HepG2 (cell line): Measurements from ENCODE around the gene CAD. TPM values are rescaled to one million over a fixed set of nuclear protein-coding genes. Genes with fewer than 3 reads are reported as not detected.

ENCODE experiments used
- ARNTL ChIP-seq: sonication (generic); formaldehyde crosslinking; IDR thresholded peaks from 2 replicates; pipeline ENCODE4 v1.4.0; 2020; ENCODE audit warnings: mild to moderate bottlenecking, missing genetic modification reagents
- BORCS8-MEF2B ChIP-seq: sonication (generic); formaldehyde crosslinking; IDR thresholded peaks from 2 replicates; pipeline ENCODE4 v1.8.0; 2022; ENCODE audit warnings: mild to moderate bottlenecking, missing genetic modification reagents
- ETV6 ChIP-seq: sonication (generic); formaldehyde crosslinking; conservative IDR thresholded peaks from 2 replicates; pipeline ENCODE4 v1.4.0; 2020; ENCODE audit warnings: missing genetic modification reagents
- KAT2B ChIP-seq: fragments of 150-350 bp; IDR thresholded peaks from 2 replicates; pipeline ENCODE4 v1.6.1; 2014; ENCODE audit warnings: low read depth, low read length, borderline replicate concordance
- KDM6A ChIP-seq: IDR thresholded peaks from 2 replicates; pipeline ENCODE4 v1.6.1; 2016; ENCODE audit warnings: low read depth
- MXD4 ChIP-seq: IDR thresholded peaks from 2 replicates; pipeline ENCODE4 v1.6.1; 2016; ENCODE audit warnings: mild to moderate bottlenecking, missing biosample characterization, missing genetic modification reagents
- NCOA1 ChIP-seq: sonication (generic); formaldehyde crosslinking; IDR thresholded peaks from 2 replicates; pipeline ENCODE4 v1.9.0; 2021; ENCODE audit warnings: missing genetic modification reagents
- PPARG ChIP-seq: conservative IDR thresholded peaks from 2 replicates; pipeline ENCODE4 v1.6.1; 2016; ENCODE audit warnings: missing biosample characterization, missing genetic modification reagents
- SAFB2 ChIP-seq: sonication (generic); formaldehyde crosslinking; IDR thresholded peaks from 2 replicates; pipeline ENCODE4 v1.5.1; 2020; ENCODE audit warnings: missing genetic modification reagents, low read depth, mild to moderate bottlenecking, borderline replicate concordance
- SRSF4 ChIP-seq: fragments of 200-400 bp; formaldehyde crosslinking; IDR thresholded peaks from one replicate; pipeline ENCODE4 v1.6.1; 2018; ENCODE audit warnings: mild to moderate bottlenecking, low read depth, low read length, moderate library complexity; ENCODE audit not compliant: poor library complexity, severe bottlenecking
- U2AF2 ChIP-seq: fragments of 200-400 bp; formaldehyde crosslinking; IDR thresholded peaks from 2 replicates; pipeline ENCODE4 v1.6.1; 2017; ENCODE audit warnings: low read depth, mild to moderate bottlenecking, low read length
- ZNF101 ChIP-seq: sonication (generic); formaldehyde crosslinking; IDR thresholded peaks from 2 replicates; pipeline ENCODE4 v1.4.0; 2020; ENCODE audit warnings: mild to moderate bottlenecking, low read depth, missing genetic modification reagents, borderline replicate concordance
- ZNF451 ChIP-seq: sonication (generic); formaldehyde crosslinking; IDR thresholded peaks from 2 replicates; pipeline ENCODE4 v1.5.0; 2020; ENCODE audit warnings: mild to moderate bottlenecking, missing genetic modification reagents
- ZNF563 ChIP-seq: sonication (generic); formaldehyde crosslinking; IDR thresholded peaks from 2 replicates; pipeline ENCODE4 v1.8.0; 2022; ENCODE audit warnings: mild to moderate bottlenecking, moderate library complexity, missing genetic modification reagents
- ZNF644 ChIP-seq: IDR thresholded peaks from 2 replicates; pipeline ENCODE4 v1.6.1; 2016; ENCODE audit warnings: low read depth
- ZNF761 ChIP-seq: sonication (generic); formaldehyde crosslinking; conservative IDR thresholded peaks from 2 replicates; pipeline ENCODE4 v1.4.0; 2020; ENCODE audit warnings: mild to moderate bottlenecking, missing genetic modification reagents
- ZNF768 ChIP-seq: sonication (generic); formaldehyde crosslinking; IDR thresholded peaks from 2 replicates; pipeline ENCODE4 v1.4.0; 2020; ENCODE audit warnings: missing genetic modification reagents
- polyA plus RNA-seq, 8 experiments: library from polyadenylated mRNA; depleted of rRNA in 3 of 8; stranded (reverse) in 7 of 8; unstranded in 1 of 8; fragments of >200 nt; fragmentation: Illumina TruSeq in 4 of 8; extraction: Trizol in 4 of 8; gene quantifications; 2 replicates each; pipeline versions ENCODE4 v1.2.1 to v1.2.3, GENCODE V29; 2011 to 2016; ENCODE audit warnings: low read depth in 4 of 8, missing spikeins in 1 of 8, mixed read lengths in 1 of 8; ENCODE audit not compliant: insufficient read depth in 1 of 8
- total RNA-seq, 5 experiments: library from RNA; depleted of rRNA; stranded (reverse); fragments of >200 nt; fragmentation: Illumina TruSeq; extraction: Trizol; gene quantifications; 2 replicates each; pipeline ENCODE4 v1.2.3, GENCODE V29; 2016; ENCODE audit warnings: low read depth in 1 of 5
- TF ChIP-seq, protein P1 (sequence below): sonication (generic); formaldehyde crosslinking; IDR thresholded peaks from 2 replicates; pipeline ENCODE4 v1.4.0; 2020; ENCODE audit warnings: missing genetic modification reagents
- TF ChIP-seq, protein P2 (sequence below): IDR thresholded peaks from 2 replicates; pipeline ENCODE4 v1.6.1; 2012; ENCODE audit warnings: inconsistent platforms
- TF ChIP-seq, protein P3 (sequence below): sonication (generic); formaldehyde crosslinking; IDR thresholded peaks from 2 replicates; pipeline ENCODE4 v1.4.0; 2020; ENCODE audit warnings: mild to moderate bottlenecking, missing genetic modification reagents
- TF ChIP-seq, protein P4 (sequence below): IDR thresholded peaks from 2 replicates; pipeline ENCODE4 v1.6.1; 2012; ENCODE audit warnings: low read length, improper control_type of control experiment
- TF ChIP-seq, protein P5 (sequence below): sonication (generic); formaldehyde crosslinking; IDR thresholded peaks from 2 replicates; pipeline ENCODE4 v1.5.1; 2020; ENCODE audit warnings: mild to moderate bottlenecking, moderate library complexity, missing genetic modification reagents

The CAD gene
- total and polyA plus RNA-seq, 2 of the 13 experiments (the other 11 are each of a cell fraction or from before 2014, with no cell fraction given) = 21.7 to 37.0 TPM

DNA sequence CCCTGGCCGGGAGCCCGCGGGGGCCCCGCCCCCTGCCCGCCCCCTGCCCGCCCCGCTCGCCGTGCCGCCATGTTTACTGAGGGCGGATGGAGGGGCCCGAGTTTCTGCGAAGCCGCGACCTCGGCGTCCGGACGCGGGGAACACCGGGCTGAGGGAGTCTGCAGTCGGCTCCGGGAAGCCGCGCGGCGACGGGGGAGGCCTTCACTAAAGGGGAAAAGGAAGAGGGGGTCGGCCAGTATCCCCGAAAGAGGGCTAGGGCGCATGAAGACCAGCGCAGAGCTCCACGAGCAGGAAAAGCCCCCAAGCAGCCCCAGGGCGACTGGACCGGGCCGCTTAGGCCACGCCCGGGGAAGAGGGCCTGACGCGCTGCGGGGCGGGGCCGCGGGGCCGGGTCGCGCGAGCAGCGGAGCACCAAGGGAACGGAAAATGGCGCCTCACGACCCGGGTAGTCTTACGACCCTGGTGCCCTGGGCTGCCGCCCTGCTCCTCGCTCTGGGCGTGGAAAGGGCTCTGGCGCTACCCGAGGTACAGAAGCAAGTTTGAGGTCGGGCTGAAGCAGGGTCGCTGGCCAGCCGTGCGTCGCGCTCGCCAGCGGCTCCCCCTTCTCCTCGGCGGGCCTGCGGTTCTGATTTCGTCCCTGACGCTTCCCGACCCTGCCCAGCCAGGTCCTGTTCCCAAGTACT, 5.1 kb upstream of the CAD start, which contains the start of the genes ATRAID and SLC5A6 (continued):
- no peak for TF ChIP-seq ZNF644 (CRISPR knock-in tag)
- no peak for TF ChIP-seq SRSF4
- no peak for TF ChIP-seq KAT2B
- TF ChIP-seq ZNF761 (CRISPR knock-in tag) = peak; percentile 83
- TF ChIP-seq SAFB2 (CRISPR knock-in tag) = peak; percentile 27
- no peak for TF ChIP-seq U2AF2
- peak; percentile 97 for TF ChIP-seq ZNF563 (CRISPR knock-in tag)
- TF ChIP-seq PPARG (CRISPR knock-in tag) = 0 out of 2 replicates have a peak, but pooled peaks have one; percentile 23
- TF ChIP-seq KDM6A (CRISPR knock-in tag) = no peak; the same call in 1 of the 2 replicates
- TF ChIP-seq NCOA1 (CRISPR knock-in tag) = 0 out of 2 replicates have a peak, but pooled peaks have one; percentile 25
- TF ChIP-seq MXD4 = no peak; the same call in 1 of the 2 replicates
- TF ChIP-seq, protein P1, sequence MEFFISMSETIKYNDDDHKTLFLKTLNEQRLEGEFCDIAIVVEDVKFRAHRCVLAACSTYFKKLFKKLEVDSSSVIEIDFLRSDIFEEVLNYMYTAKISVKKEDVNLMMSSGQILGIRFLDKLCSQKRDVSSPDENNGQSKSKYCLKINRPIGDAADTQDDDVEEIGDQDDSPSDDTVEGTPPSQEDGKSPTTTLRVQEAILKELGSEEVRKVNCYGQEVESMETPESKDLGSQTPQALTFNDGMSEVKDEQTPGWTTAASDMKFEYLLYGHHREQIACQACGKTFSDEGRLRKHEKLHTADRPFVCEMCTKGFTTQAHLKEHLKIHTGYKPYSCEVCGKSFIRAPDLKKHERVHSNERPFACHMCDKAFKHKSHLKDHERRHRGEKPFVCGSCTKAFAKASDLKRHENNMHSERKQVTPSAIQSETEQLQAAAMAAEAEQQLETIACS (CRISPR knock-in tag) = peak; percentile 49; the same call in 1 of the 2 replicates
- TF ChIP-seq ZNF101 (CRISPR knock-in tag) = no peak
- TF ChIP-seq, protein P2, sequence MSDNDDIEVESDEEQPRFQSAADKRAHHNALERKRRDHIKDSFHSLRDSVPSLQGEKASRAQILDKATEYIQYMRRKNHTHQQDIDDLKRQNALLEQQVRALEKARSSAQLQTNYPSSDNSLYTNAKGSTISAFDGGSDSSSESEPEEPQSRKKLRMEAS = peak; percentile 31; the same call in 1 of the 2 replicates
- peak; percentile 79; the same call in 1 of the 2 replicates for TF ChIP-seq BORCS8-MEF2B (CRISPR knock-in tag)
- peak; percentile 70; the same call in 1 of the 2 replicates for TF ChIP-seq ARNTL
- peak; percentile 79; the same call in 1 of the 2 replicates for TF ChIP-seq ETV6 (CRISPR knock-in tag)
- TF ChIP-seq, protein P3, sequence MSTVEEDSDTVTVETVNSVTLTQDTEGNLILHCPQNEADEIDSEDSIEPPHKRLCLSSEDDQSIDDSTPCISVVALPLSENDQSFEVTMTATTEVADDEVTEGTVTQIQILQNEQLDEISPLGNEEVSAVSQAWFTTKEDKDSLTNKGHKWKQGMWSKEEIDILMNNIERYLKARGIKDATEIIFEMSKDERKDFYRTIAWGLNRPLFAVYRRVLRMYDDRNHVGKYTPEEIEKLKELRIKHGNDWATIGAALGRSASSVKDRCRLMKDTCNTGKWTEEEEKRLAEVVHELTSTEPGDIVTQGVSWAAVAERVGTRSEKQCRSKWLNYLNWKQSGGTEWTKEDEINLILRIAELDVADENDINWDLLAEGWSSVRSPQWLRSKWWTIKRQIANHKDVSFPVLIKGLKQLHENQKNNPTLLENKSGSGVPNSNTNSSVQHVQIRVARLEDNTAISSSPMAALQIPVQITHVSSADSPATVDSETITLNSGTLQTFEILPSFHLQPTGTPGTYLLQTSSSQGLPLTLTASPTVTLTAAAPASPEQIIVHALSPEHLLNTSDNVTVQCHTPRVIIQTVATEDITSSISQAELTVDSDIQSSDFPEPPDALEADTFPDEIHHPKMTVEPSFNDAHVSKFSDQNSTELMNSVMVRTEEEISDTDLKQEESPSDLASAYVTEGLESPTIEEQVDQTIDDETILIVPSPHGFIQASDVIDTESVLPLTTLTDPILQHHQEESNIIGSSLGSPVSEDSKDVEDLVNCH = no peak
- TF ChIP-seq ZNF768 (CRISPR knock-in tag) = peak; percentile 84; the same call in 1 of the 2 replicates
- TF ChIP-seq, protein P4, sequence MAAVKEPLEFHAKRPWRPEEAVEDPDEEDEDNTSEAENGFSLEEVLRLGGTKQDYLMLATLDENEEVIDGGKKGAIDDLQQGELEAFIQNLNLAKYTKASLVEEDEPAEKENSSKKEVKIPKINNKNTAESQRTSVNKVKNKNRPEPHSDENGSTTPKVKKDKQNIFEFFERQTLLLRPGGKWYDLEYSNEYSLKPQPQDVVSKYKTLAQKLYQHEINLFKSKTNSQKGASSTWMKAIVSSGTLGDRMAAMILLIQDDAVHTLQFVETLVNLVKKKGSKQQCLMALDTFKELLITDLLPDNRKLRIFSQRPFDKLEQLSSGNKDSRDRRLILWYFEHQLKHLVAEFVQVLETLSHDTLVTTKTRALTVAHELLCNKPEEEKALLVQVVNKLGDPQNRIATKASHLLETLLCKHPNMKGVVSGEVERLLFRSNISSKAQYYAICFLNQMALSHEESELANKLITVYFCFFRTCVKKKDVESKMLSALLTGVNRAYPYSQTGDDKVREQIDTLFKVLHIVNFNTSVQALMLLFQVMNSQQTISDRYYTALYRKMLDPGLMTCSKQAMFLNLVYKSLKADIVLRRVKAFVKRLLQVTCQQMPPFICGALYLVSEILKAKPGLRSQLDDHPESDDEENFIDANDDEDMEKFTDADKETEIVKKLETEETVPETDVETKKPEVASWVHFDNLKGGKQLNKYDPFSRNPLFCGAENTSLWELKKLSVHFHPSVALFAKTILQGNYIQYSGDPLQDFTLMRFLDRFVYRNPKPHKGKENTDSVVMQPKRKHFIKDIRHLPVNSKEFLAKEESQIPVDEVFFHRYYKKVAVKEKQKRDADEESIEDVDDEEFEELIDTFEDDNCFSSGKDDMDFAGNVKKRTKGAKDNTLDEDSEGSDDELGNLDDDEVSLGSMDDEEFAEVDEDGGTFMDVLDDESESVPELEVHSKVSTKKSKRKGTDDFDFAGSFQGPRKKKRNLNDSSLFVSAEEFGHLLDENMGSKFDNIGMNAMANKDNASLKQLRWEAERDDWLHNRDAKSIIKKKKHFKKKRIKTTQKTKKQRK = no peak
- TF ChIP-seq ZNF451 (CRISPR knock-in tag) = peak; percentile 87
- TF ChIP-seq, protein P5, sequence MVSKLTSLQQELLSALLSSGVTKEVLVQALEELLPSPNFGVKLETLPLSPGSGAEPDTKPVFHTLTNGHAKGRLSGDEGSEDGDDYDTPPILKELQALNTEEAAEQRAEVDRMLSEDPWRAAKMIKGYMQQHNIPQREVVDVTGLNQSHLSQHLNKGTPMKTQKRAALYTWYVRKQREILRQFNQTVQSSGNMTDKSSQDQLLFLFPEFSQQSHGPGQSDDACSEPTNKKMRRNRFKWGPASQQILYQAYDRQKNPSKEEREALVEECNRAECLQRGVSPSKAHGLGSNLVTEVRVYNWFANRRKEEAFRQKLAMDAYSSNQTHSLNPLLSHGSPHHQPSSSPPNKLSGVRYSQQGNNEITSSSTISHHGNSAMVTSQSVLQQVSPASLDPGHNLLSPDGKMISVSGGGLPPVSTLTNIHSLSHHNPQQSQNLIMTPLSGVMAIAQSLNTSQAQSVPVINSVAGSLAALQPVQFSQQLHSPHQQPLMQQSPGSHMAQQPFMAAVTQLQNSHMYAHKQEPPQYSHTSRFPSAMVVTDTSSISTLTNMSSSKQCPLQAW (CRISPR knock-in tag) = peak; percentile 80
